ENCODE results near the gene GAB2.

DNA sequence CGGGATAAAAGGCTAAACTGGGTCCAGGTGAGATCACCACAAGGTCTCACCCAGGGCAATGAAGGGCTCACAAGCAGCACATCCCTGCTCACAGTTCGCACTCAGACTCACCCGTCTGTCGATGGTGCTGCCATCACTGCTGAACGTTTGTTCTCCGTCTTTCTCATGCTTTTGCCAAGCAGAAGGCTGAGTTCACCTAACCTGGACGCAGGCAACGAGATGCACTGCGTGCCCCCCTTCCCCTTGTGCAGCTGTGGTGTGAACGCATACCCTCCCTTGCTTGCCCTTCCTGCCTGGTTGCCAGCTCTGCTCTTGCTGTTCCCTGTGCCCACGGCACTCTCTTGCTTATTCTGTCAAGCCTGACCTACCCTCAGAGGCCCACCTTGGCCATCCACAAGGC, 247.2 kb downstream of the GAB2 start:
- TF ChIP-seq CTCF (IDR thresholded peaks at IDR 0.05) (no peak), POLR2A (IDR thresholded peaks at IDR 0.05) (no peak)

All from thyroid gland (tissue), 4 donors.